Heart right ventricle (tissue), 16 donors: ENCODE measurements around the gene ADAM10. TPM values are rescaled to one million over a fixed set of nuclear protein-coding genes. Genes with fewer than 3 reads are reported as not detected.

ENCODE experiments used
- ATAC-seq, 8 donors: fragments of 200-7000 bp; cut with Tn5 transposase; one replicate each; pipeline ENCODE4 v1.9.1; 2020; ENCODE audit warnings: mild to moderate bottlenecking in 8 of 8, moderate library complexity in 8 of 8, moderate number of reproducible peaks in 1 of 8
- DNase-seq, 2 donors: peaks; one replicate each; pipeline ENCODE4 v3.0.0-alpha.2; 2020
- H3K27ac ChIP-seq, 10 donors: fragments of 200-600 bp; sonication (generic) in 2 of 10; one replicate each; pipeline versions ENCODE4 v1.5.0 to v1.8.0; 2020 to 2022; ENCODE audit warnings: mild to moderate bottlenecking in 3 of 10
- H3K27me3 ChIP-seq, 7 donors: fragments of 200-600 bp; one replicate each; pipeline ENCODE4 v1.8.0; 2021 to 2022; ENCODE audit warnings: mild to moderate bottlenecking in 2 of 7
- H3K36me3 ChIP-seq, 9 donors: fragments of 200-600 bp; sonication (generic) in 1 of 9; one replicate each; pipeline versions ENCODE4 v1.5.0 to v1.8.0; 2020 to 2022; ENCODE audit warnings: mild to moderate bottlenecking in 2 of 9
- H3K4me1 ChIP-seq, 9 donors: fragments of 200-600 bp; sonication (generic) in 1 of 9; one replicate each; pipeline versions ENCODE4 v1.5.0 to v1.8.0; 2020 to 2022; ENCODE audit warnings: mild to moderate bottlenecking in 4 of 9
- H3K4me3 ChIP-seq, 10 donors: fragments of 200-600 bp; sonication (generic) in 2 of 10; one replicate each; pipeline versions ENCODE4 v1.5.0 to v1.8.0; 2020 to 2022; ENCODE audit warnings: mild to moderate bottlenecking in 7 of 10, moderate library complexity in 2 of 10
- H3K9me3 ChIP-seq, 11 donors: fragments of 200-600 bp in 10 of 11; sonication (generic) in 2 of 11; one replicate each; pipeline versions ENCODE4 v1.5.0 to v1.8.0; 2013 to 2022; ENCODE audit warnings: mild to moderate bottlenecking in 2 of 11, control low read depth in 1 of 11, moderate library complexity in 1 of 11
- CTCF ChIP-seq, 9 donors: fragments of 200-600 bp; sonication (generic) in 2 of 9; IDR thresholded peaks; one replicate each; pipeline versions ENCODE4 v1.5.0 to v1.8.0; 2021 to 2022; ENCODE audit warnings: antibody characterized with exemption in 9 of 9, mild to moderate bottlenecking in 5 of 9, moderate library complexity in 1 of 9
- WGBS, 2 donors: extraction: QIAGEN DNeasy Blood & Tissue Kit; methylation state at CpG; one replicate each; pipeline ENCODE4 v1.1.7; 2013; ENCODE audit warnings: inconsistent platforms in 1 of 2; 5-methylcytosine and 5-hydroxymethylcytosine counted together
- intact Hi-C, 10 donors: fragments of 100-400 bp; cut with DNase I; formaldehyde crosslinking; loops; one replicate each; pipeline versions ENCODE4 v1.11.1 to v1.14.2; 2022
- polyA plus RNA-seq, 2 donors: library from polyadenylated mRNA; stranded (reverse); fragments of 200-250 nt; gene quantifications; one replicate each; pipeline ENCODE4 v1.2.3, GENCODE V29; 2013
- total RNA-seq, 10 donors: library from RNA; stranded (reverse); fragmentation: NEBNext Ultra II Directional in 3 of 10; extraction: Animal tissue kit (Norgen Biotek cat#: 25700) in 3 of 10; gene quantifications; one replicate each; pipeline versions ENCODE4 v1.2.1 to v1.2.4, GENCODE V29; 2021 to 2023
- donor health status: Arrhythmogenic right ventricular cardiomyopathy.
- donor health status: ischemic (EF 13 %, LVEDD 7.1; RV severe dilation, severe dysfunction).
- donor health status: healthy with polysubstance abuse.
- donor health status: DM: no; HTN: yes; CAD: no.
- donor health status: DM: no; HTN: no; CAD: no.
- donor health status: ischemic (EF 25% LVEDD 6.9; RV normal size, moderate dysfunction).
- donor health status: ischemic (EF 25% LVEDD 5.7; RV mildly dilated, moderate dysfunction).
- donor health status: healthy.
- donor health status: DM: yes; HTN: yes; CAD: no.
- donor health status: Ischemic cardiomyopathy.
- donor health status: ischemic (EF 35%, LVEDD 5.7; RV mildly dilated, moderate dysfunction).
- donor health status: nonischemic (EF 11% LVEDD 7.7; RV severe dilation, severe dysfunction).
- donor health status: DM: yes; HTN: yes; CAD: no.
- donor health status: PGD.
- donor health status: ischemic (EF 29% LVEDD 5.4; RV normal size, mild dysfunction).
- donor health status: nonischemic (EF 23%, LVEDD 6.1; RV moderate dilation, normal function).

Gene ADAM10
- total and polyA plus RNA-seq, 12 donors, result 10.2 to 110 (median 80.1) TPM

DNA sequence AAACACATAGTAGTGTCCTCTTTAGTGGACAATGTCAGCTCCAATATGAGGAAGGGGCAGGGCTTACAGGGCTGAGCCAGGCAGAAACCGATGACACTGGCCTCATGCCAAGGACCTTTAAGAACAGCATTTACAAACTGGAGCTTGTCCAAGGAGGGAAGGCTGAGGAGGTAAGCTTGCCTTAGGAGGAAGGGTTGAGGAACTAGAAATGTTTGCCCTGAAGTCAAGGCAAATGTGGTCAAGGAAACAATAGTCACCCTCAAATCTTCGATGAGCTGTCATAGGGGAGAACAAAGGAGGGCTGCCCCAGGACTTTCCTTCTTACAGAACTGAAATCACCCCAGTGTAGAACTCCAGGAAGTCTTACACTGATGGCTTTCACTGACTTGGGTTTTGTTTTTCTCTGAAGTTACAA, 181.3 kb downstream of the ADAM10 start:
- WGBS, 2 donors, result 27 to 28% methylated on average over 2 of the region's 2 CpGs
- ATAC-seq (peak in 2 of 8 donors; percentile 41 to 58), DNase-seq (no peak)
- Histone ChIP-seq H3K9me3 (peaks cover 0 to 10% (median 4%) of the 10 kb centered on the region in 11 donors), H3K27ac (peak overlapping the region in 1 of 10 donors; percentile 28), H3K4me1 (peaks cover 0 to 7% (median 0%) of the 10 kb centered on the region in 9 donors), H3K36me3 (no peaks in the 10 kb centered on the region), H3K27me3 (no peaks in the 10 kb centered on the region), H3K4me3 (no peak overlapping the region)
- intact Hi-C loops, result no loop called here
- TF ChIP-seq CTCF (IDR thresholded peaks at IDR 0.05), result no peak

- Histone ChIP-seq H3K27me3 (no peaks in the 10 kb centered on the region), H3K27ac (no peak overlapping the region), H3K4me1 (peaks cover 0 to 7% (median 0%) of the 10 kb centered on the region in 9 donors), H3K4me3 (no peak overlapping the region), H3K36me3 (no peaks in the 10 kb centered on the region), H3K9me3 (peaks cover 0 to 10% (median 4%) of the 10 kb centered on the region in 11 donors)
- intact Hi-C loops, result no loop called here
- DNase-seq (no peak), ATAC-seq (no peak)
- 86 to 94% methylated on average over 6 of the region's 6 CpGs for WGBS, 2 donors
- TF ChIP-seq CTCF (IDR thresholded peaks at IDR 0.05), result no peak
Observed at GRCh38 chr15:58566029-58566428, 183.5 kb downstream of the ADAM10 start.

- Histone ChIP-seq H3K4me3 (no peak overlapping the region), H3K9me3 (peaks cover 0 to 10% (median 4%) of the 10 kb centered on the region in 11 donors), H3K4me1 (peaks cover 0 to 7% (median 0%) of the 10 kb centered on the region in 9 donors), H3K27me3 (no peaks in the 10 kb centered on the region), H3K27ac (no peak overlapping the region), H3K36me3 (no peaks in the 10 kb centered on the region)
- WGBS, 2 donors, result 71 to 73% methylated on average over 4 of the region's 4 CpGs
- DNase-seq (no peak), ATAC-seq (no peak)
- no peak for TF ChIP-seq CTCF (IDR thresholded peaks at IDR 0.05)
- intact Hi-C loops, result no loop called here
Observed at GRCh38 chr15:58565619-58566018, 183.9 kb downstream of the ADAM10 start.

GRCh38 chr15:58564981-58565380, 184.5 kb downstream of the ADAM10 start:
- WGBS, 2 donors, result 71 to 74% methylated on average over 6 of the region's 6 CpGs
- Histone ChIP-seq H3K4me1 (peaks cover 0 to 7% (median 0%) of the 10 kb centered on the region in 9 donors), H3K4me3 (no peak overlapping the region), H3K9me3 (peaks cover 0 to 10% (median 4%) of the 10 kb centered on the region in 11 donors), H3K27ac (no peak overlapping the region), H3K27me3 (no peaks in the 10 kb centered on the region), H3K36me3 (no peaks in the 10 kb centered on the region)
- DNase-seq (no peak), ATAC-seq (no peak)
- intact Hi-C loops, result no loop called here
- no peak for TF ChIP-seq CTCF (IDR thresholded peaks at IDR 0.05)
